ENCODE data around the gene SYT7. TPM values are rescaled to one million over a fixed set of nuclear protein-coding genes. Genes with fewer than 3 reads are reported as not detected.
"Not testable (repeated sequence)": the region's sequence is repeated elsewhere in the genome, so short reads cannot be mapped to it uniquely, and the experiment has no call there.

SYT7 gene
- polyA plus RNA-seq, 12 donors = 2.0 to 12.0 (median 3.1) TPM; not detected in 1

DNA sequence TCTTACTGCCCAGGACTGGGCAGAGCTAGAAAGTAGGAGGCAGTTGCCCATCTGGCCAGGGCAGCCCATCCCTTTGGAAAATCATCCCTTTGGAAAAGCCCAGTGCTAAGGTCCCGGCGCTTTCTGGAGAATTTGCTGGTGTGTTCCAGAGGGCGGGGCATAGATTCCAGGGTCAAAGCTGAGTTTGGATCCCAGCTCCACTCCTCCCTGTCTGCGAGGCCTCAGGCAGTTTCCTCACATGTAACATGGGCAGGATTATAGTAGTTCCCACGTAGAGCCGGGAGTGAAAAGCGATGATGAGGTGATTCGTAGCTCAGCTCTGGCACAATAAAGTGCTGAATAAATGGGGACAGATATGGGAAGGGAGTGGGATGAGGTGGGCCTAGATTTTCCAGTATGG is 103.8 kb downstream of the SYT7 start:
- DNase-seq = no peak

DNA sequence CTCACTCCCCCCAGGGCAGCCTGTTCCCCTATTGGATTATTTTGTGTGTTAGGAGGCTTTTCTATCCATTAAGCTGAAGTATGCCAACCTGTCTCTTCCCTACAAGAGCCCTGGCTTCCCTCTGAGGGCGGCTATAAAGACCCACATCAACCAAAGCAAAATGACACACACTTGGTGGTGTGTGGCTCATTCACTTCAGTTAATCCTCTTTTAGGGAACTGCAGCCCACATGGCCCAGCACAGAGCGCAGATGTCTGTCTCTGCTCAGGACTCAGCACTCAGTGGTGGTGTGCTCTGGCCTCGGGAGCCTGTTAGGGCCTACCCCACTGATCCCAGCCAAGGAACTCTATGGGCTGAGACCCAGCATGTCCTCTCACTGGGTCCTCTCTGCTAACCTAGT is 104.5 kb downstream of the SYT7 start:
- DNase-seq = no peak

DNA sequence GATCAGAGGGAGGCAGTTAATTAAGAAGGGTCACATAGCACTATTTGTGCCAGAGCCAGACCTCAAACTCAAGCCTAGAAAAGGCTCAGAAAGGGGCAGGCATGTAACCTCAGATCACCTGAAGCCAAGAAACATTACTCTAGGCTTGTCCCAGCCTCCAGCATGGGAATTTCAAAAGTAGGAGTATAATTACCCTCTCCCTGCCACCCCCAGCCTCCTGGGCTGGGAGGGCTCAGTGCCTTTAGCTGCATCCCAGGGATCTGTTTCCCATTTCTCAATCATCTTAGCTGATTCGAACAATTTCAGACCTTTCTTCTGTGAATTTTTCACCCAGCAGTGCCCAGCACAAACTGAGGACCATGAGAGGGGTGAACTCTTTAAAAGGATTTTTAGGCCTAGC is 105.4 kb downstream of the SYT7 start:
- DNase-seq = no peak

DNA sequence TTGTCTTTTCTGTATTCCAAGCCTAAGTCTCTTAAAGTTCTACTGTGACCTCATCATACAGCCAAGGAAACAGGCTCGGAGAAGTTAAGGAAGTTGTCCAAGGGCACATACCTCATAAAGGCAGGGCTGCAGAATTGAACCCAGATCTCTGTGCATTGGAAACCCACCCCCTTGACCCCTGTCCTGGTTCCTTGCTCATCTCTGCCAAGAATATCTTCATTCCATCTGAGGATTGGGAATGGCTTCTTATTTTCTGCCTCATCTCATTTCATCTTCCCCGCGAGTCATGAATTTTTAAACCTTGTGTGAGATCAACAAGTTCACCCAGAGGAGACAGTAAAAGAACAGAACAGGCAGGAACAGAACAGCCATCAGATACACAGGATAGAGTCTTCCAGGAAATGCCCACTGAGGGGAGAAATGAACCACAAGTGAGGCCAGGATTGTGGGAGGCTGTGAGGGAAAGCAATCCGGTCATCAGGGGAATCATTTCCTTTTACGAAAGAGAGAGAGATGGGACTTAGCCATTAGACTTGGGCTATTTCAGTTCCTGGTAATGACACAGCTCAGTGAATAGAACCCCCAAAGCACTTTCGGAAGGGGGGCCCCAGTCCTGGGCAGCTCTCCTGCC is 106.7 kb downstream of the SYT7 start:
- no peak for DNase-seq

DNA sequence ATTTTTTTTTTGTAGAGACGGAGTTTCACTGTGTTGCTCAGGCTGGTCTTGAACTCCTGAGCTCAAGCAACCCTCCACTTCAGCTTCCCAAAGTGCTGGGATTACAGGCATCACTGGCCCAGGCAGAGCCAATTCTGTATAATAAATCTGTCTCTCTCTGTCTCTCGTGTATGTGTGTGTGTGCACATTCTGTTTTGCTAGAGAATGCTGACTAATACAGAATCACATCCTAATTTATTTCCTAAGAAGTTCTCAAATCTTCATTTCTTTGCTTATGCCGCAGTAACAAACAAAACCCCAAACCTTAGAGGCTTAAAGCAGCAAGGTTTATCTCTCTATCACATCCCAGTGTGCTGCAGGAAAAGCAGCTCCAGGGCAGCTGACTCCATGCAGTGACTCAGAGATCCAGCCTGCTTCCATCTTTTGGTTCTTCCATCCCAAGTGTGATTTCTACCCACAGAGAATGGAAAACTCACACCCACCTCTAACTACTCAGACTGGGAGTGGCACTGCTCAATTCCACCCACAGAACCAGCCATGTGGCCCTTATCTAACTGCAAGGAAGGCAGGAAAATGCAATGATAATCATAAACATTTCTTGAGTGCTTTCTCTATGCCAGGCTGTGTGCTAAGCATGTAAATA is 107.4 kb downstream of the SYT7 start:
- DNase-seq = no peak

DNA sequence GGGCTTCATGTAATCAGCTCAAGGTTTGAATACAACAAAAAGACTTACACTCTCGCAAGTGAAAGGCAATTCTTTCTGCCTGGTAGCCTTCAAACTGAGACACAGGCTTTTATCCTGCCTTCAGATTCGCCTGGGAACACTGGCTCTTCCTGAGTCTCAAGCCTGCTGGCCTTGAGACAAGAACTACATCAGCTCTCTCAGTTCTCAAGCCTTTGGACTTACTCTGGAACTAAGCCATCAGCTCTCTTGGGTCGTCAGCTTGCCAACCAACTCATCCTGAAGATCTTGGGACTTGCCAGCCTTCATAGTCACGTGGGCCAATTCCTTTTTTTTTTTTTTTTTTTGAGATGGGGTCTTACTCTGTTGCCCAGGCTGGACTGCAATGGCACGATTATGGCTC is 108.0 kb downstream of the SYT7 start:
- peak; percentile 69 for DNase-seq

DNA sequence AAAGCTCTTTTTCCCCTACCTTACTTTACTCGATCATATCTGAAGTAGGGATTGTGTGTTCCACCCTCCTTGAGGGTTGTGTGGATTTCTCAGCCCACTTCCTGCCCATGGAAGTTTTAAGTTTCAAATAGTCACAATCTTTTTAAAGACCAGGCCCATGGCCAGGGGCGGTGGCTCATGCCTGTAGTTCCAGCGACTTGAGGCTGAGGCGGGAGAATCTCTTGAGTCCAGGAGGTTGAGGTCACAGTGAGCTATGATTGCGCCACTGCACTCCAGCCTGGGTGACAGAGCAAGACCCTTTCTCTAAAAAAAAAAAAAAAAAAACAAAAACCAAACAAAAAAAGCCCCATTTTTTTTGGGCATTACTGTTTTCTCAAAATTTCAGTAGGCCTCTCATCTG is 108.6 kb downstream of the SYT7 start:
- DNase-seq = no peak

GRCh38 chr11:61468002-61468401 is 112.9 kb downstream of the SYT7 start:
- no peak for DNase-seq

DNA sequence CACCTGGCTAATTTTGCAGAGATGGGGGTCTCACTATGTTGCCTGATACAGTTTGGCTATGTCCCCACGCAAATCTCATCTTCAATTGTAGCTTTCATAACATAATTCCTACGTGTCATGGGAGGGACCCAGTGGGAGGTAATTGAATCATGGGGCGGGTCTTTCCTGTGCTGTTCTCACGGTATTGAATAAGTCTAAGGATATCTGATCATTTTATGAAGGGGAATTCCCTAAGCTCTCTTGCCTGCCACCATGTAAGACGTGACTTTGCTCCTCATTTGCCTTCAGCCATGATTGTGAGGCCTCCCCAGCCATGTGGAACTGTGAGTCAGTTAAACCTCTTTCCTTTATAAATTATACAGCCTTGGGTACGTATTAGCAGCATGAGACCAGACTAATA is 113.3 kb downstream of the SYT7 start:
- not testable (repeated sequence) for DNase-seq

Other genes starting within 250 kb of the SYT7 start
- gene DDB1, start 248.0 kb downstream of the SYT7 start, polyA plus RNA-seq (ENCODE audit: insufficient read length in 12 of 12) = 100 to 1,000 TPM; 158 to 355 (median 188) TPM
- gene TKFC, start 247.8 kb downstream of the SYT7 start, polyA plus RNA-seq (ENCODE audit: insufficient read length in 12 of 12) = 10 to 100 TPM in 11 of 12 donors, not detected in 1; 12.4 to 43.6 (median 18.2) TPM
- gene CYB561A3, start 219.2 kb downstream of the SYT7 start, polyA plus RNA-seq (ENCODE audit: insufficient read length in 12 of 12) = 10 to 100 TPM in 11 of 12 donors, not detected in 1; 13.4 to 37.7 (median 17.1) TPM
- gene TMEM138, start 218.7 kb downstream of the SYT7 start, polyA plus RNA-seq (ENCODE audit: insufficient read length in 12 of 12) = 10 to 100 TPM in 11 of 12 donors, not detected in 1; 13.8 to 75.4 (median 23.4) TPM
- gene TMEM216, start 188.5 kb downstream of the SYT7 start, polyA plus RNA-seq (ENCODE audit: insufficient read length in 12 of 12) = 10 to 100 TPM in 11 of 12 donors, not detected in 1; 11.6 to 21.2 (median 16.0) TPM
- 100 to 1,000 TPM in 1 of 12 donors, 10 to 100 TPM in 10, not detected in 1; 65.5 to 116 (median 74.9) TPM for gene CPSF7, start 151.1 kb downstream of the SYT7 start, polyA plus RNA-seq (ENCODE audit: insufficient read length in 12 of 12)
- 10 to 100 TPM in 11 of 12 donors, not detected in 1; 29.1 to 36.6 (median 30.4) TPM for gene SDHAF2, start 151.0 kb downstream of the SYT7 start, polyA plus RNA-seq (ENCODE audit: insufficient read length in 12 of 12)
- gene LRRC10B, start 72.3 kb downstream of the SYT7 start, polyA plus RNA-seq (ENCODE audit: insufficient read length in 12 of 12) = under 1 TPM in 8 of 12 donors, not detected in 4; 0.11 to 0.34 (median 0.16) TPM
- 1 to 10 TPM in 11 of 12 donors, not detected in 1; 3.8 to 6.0 (median 4.2) TPM for gene DAGLA, start 99.3 kb upstream of the SYT7 start, polyA plus RNA-seq (ENCODE audit: insufficient read length in 12 of 12)
- gene MYRF, start 171.6 kb upstream of the SYT7 start, polyA plus RNA-seq (ENCODE audit: insufficient read length in 12 of 12) = 1 to 10 TPM in 4 of 12 donors, under 1 TPM in 7, not detected in 1; 0.58 to 7.2 (median 0.91) TPM
- gene TMEM258, start 211.5 kb upstream of the SYT7 start, polyA plus RNA-seq (ENCODE audit: insufficient read length in 12 of 12) = 100 to 1,000 TPM in 10 of 12 donors, 10 to 100 TPM in 1, not detected in 1; 71.8 to 175 (median 136) TPM
- 10 to 100 TPM in 11 of 12 donors, not detected in 1; 13.2 to 24.6 (median 15.8) TPM for gene FEN1, start 211.8 kb upstream of the SYT7 start, polyA plus RNA-seq (ENCODE audit: insufficient read length in 12 of 12)
- 10 to 100 TPM in 11 of 12 donors, not detected in 1; 15.7 to 36.5 (median 23.2) TPM for gene FADS1, start 235.9 kb upstream of the SYT7 start, polyA plus RNA-seq (ENCODE audit: insufficient read length in 12 of 12)
- 100 to 1,000 TPM in 4 of 12 donors, 10 to 100 TPM in 7, not detected in 1; 64.3 to 172 (median 87.3) TPM for gene FADS2, start 247.2 kb upstream of the SYT7 start, polyA plus RNA-seq (ENCODE audit: insufficient read length in 12 of 12)

Measured in muscle of arm (tissue), 12 donors.